CD4-positive, alpha-beta T cell (primary cell): ENCODE data around the gene CACNA2D4. TPM values are rescaled to one million over a fixed set of nuclear protein-coding genes. Genes with fewer than 3 reads are reported as not detected.

Experiments used
- ATAC-seq: fragments of 200-7000 bp; cut with Tn5 transposase; one replicate; pipeline ENCODE4 v1.10.0; 2022; ENCODE audit warnings: mild to moderate bottlenecking; ENCODE audit not compliant: poor library complexity
- CTCF ChIA-PET: fragments of 350-600 bp; sonication (Branson Sonifier 250); formaldehyde crosslinking; loops from one replicate; lab custom pipeline; 2021; ENCODE audit warnings: antibody characterized with exemption, inconsistent platforms; lab: Charles Lee
- POLR2A ChIA-PET: fragments of 350-600 bp; sonication (Branson Sonifier 250); formaldehyde crosslinking; loops from one replicate; lab custom pipeline; 2021; ENCODE audit warnings: antibody characterized with exemption, inconsistent platforms; lab: Charles Lee
- DNase-seq, 14 experiments: peaks; one replicate each; pipeline ENCODE4 v3.0.0-alpha.2; 2013 to 2020; ENCODE audit warnings: mixed read lengths in 2 of 14
- H3K27ac ChIP-seq, 2 donors: one replicate each; pipeline versions ENCODE4 v1.5.1 to v1.7.0; 2013; ENCODE audit warnings: low read length in 2 of 2, low read depth in 1 of 2, mild to moderate bottlenecking in 1 of 2
- H3K27me3 ChIP-seq, 2 experiments: 1 replicate in 1 of 2; 2 replicates in 1 of 2; pipeline versions ENCODE4 v1.6.1 to v1.7.0; 2013; ENCODE audit warnings: low read length in 2 of 2, control low read depth in 1 of 2, mild to moderate bottlenecking in 1 of 2, moderate library complexity in 1 of 2; ENCODE audit not compliant: insufficient read depth in 2 of 2, control insufficient read depth in 1 of 2
- H3K36me3 ChIP-seq: one replicate; pipeline ENCODE4 v1.6.1; 2013; ENCODE audit warnings: low read length, control low read depth; ENCODE audit not compliant: insufficient read depth
- H3K4me1 ChIP-seq: one replicate; pipeline ENCODE4 v1.6.1; 2013; ENCODE audit warnings: low read length, control low read depth; ENCODE audit not compliant: insufficient read depth
- H3K4me3 ChIP-seq: one replicate; pipeline ENCODE4 v1.5.1; 2013; ENCODE audit warnings: mild to moderate bottlenecking, low read length, moderate library complexity
- H3K9me3 ChIP-seq, 2 experiments: 1 replicate in 1 of 2; 2 replicates in 1 of 2; pipeline versions ENCODE4 v1.6.1 to v1.7.0; 2013; ENCODE audit warnings: low read length in 2 of 2, mild to moderate bottlenecking in 2 of 2, control low read depth in 1 of 2, moderate library complexity in 1 of 2; ENCODE audit not compliant: control insufficient read depth in 1 of 2, insufficient read depth in 1 of 2
- H3K27ac Mint-ChIP-seq: one replicate; pipeline ENCODE4 v1.8.0; 2020; ENCODE audit warnings: mixed read lengths
- H3K27me3 Mint-ChIP-seq: one replicate; pipeline ENCODE4 v1.8.0; 2021; ENCODE audit warnings: mixed read lengths
- H3K36me3 Mint-ChIP-seq: one replicate; pipeline ENCODE4 v1.8.0; 2021; ENCODE audit warnings: low read depth, mixed read lengths
- H3K4me1 Mint-ChIP-seq: one replicate; pipeline ENCODE4 v1.8.0; 2021; ENCODE audit warnings: low read depth, mixed read lengths
- H3K4me3 Mint-ChIP-seq: one replicate; pipeline ENCODE4 v1.8.0; 2020; ENCODE audit warnings: mild to moderate bottlenecking, mixed read lengths
- H3K9me3 Mint-ChIP-seq: one replicate; pipeline ENCODE4 v1.8.0; 2020; ENCODE audit warnings: mixed read lengths
- CTCF ChIP-seq: fragments of 200-600 bp; IDR thresholded peaks from one replicate; pipeline ENCODE4 v1.8.0; 2022; ENCODE audit warnings: antibody characterized with exemption, mild to moderate bottlenecking
- intact Hi-C, 2 experiments: fragments of 100-400 bp; cut with DNase I in 1 of 2; cut with micrococcal nuclease in 1 of 2; formaldehyde crosslinking; loops; one replicate each; pipeline versions ENCODE4 v1.15.1 to v1.9.0; 2023 to 2025; cut with DNase I, micrococcal nuclease
- total RNA-seq, 174 experiments: library from RNA in 2 of 174; stranded (reverse) in 2 of 174; gene quantifications; one replicate each; pipeline ENCODE4 v1.2.3 and lab custom pipeline; 2021 to 2026

The CACNA2D4 gene
- total RNA-seq, 2 experiments from 2014 or later: 10.5 to 11.3 TPM

- CTCF ChIA-PET: interaction anchor here (1.4 kb wide), 1 partner anchor 10 kb away, joined by 5 read pairs; no protein-coding TSS in a partner anchor
- Histone ChIP-seq H3K4me1 (no peaks in the 10 kb centered on the region), H3K36me3 (peaks cover 84% of the 10 kb centered on the region), H3K4me3 (no peak overlapping the region), H3K27ac (no peak overlapping the region), H3K9me3 (no peaks in the 10 kb centered on the region), H3K27me3 (no peaks in the 10 kb centered on the region)
- Mint-ChIP-seq H3K4me1 (no peaks in the 10 kb centered on the region), H3K27me3 (no peaks in the 10 kb centered on the region), H3K9me3 (no peaks in the 10 kb centered on the region), H3K4me3 (no peak overlapping the region), H3K36me3 (peaks cover 90% of the 10 kb centered on the region), H3K27ac (peak overlapping the region; percentile 71)
- POLR2A ChIA-PET: no interaction called here
- intact Hi-C loops: no loop called here
- no peak for TF ChIP-seq CTCF
- DNase-seq (no peak), ATAC-seq (no peak)
Observed at GRCh38 chr12:1949771-1950470, 31.5 kb upstream of the CACNA2D4 start.

- H3K4me1 ChIP-seq: no peaks in the 10 kb centered on the region
- Mint-ChIP-seq H3K27me3 (no peaks in the 10 kb centered on the region), H3K9me3 (no peaks in the 10 kb centered on the region), H3K4me3 (no peak overlapping the region), H3K4me1 (no peaks in the 10 kb centered on the region), H3K36me3 (peaks cover 99% of the 10 kb centered on the region), H3K27ac (no peak overlapping the region)
- H3K36me3 ChIP-seq: peaks cover 80% of the 10 kb centered on the region
- H3K9me3 ChIP-seq: no peaks in the 10 kb centered on the region
- no peak overlapping the region for H3K27ac ChIP-seq
- TF ChIP-seq CTCF: no peak
- CTCF ChIA-PET: interaction anchor here (1.4 kb wide), 1 partner anchor 9 kb away, joined by 5 read pairs; no protein-coding TSS in a partner anchor
- no peak for DNase-seq
- POLR2A ChIA-PET: no interaction called here
- no peak for ATAC-seq
- H3K27me3 ChIP-seq: no peaks in the 10 kb centered on the region
- no peak overlapping the region for H3K4me3 ChIP-seq
- intact Hi-C loops: no loop called here
Observed at GRCh38 chr12:1948883-1949282, 30.4 kb upstream of the CACNA2D4 start.

GRCh38 chr12:1947081-1947480 is 28.6 kb upstream of the CACNA2D4 start:
- TF ChIP-seq CTCF: no peak
- Mint-ChIP-seq H3K4me1 (no peaks in the 10 kb centered on the region), H3K9me3 (no peaks in the 10 kb centered on the region), H3K27me3 (no peaks in the 10 kb centered on the region), H3K36me3 (peaks cover 99% of the 10 kb centered on the region), H3K4me3 (no peak overlapping the region), H3K27ac (no peak overlapping the region)
- DNase-seq: no peak
- no peaks in the 10 kb centered on the region for H3K9me3 ChIP-seq
- no peak overlapping the region for H3K4me3 ChIP-seq
- no peaks in the 10 kb centered on the region for H3K4me1 ChIP-seq
- intact Hi-C loops: no loop called here
- H3K27ac ChIP-seq: no peak overlapping the region
- no peak for ATAC-seq
- no peaks in the 10 kb centered on the region for H3K27me3 ChIP-seq
- H3K36me3 ChIP-seq: peaks cover 64% of the 10 kb centered on the region
- POLR2A ChIA-PET: no interaction called here
- CTCF ChIA-PET: no interaction called here
